DOHH2 (cell line): ENCODE measurements around the gene DCBLD2.

Experiments used
- H3F3A ChIP-seq: fragments of 200-600 bp; sonication (generic), shearing (Covaris generic); 2 replicates; pipeline ENCODE4 v1.6.0; 2016; ENCODE audit warnings: antibody characterized with exemption, mild to moderate bottlenecking; ENCODE audit not compliant: control insufficient read depth, insufficient read depth
- H3K27ac ChIP-seq: fragments of 200-600 bp; sonication (generic); 2 replicates; pipeline ENCODE4 v1.5.1; 2014; ENCODE audit warnings: low read depth, mild to moderate bottlenecking, low read length, moderate library complexity
- H3K27me3 ChIP-seq: fragments of 200-600 bp; sonication (generic); 2 replicates; pipeline ENCODE4 v1.6.1; 2014; ENCODE audit warnings: mild to moderate bottlenecking, low read length, mixed read lengths; ENCODE audit not compliant: control insufficient read depth
- H3K36me3 ChIP-seq: fragments of 200-600 bp; sonication (generic); 2 replicates; pipeline ENCODE4 v1.6.1; 2014; ENCODE audit warnings: mild to moderate bottlenecking, low read length, moderate library complexity, mixed read lengths; ENCODE audit not compliant: control insufficient read depth
- H3K4me1 ChIP-seq: fragments of 200-600 bp; sonication (generic); 2 replicates; pipeline ENCODE4 v1.6.1; 2014; ENCODE audit warnings: mild to moderate bottlenecking, low read length, mixed read lengths; ENCODE audit not compliant: control insufficient read depth
- H3K4me2 ChIP-seq: fragments of 200-600 bp; sonication (generic); 2 replicates; pipeline ENCODE4 v1.6.0; 2014; ENCODE audit warnings: mild to moderate bottlenecking, low read length, moderate library complexity
- H3K4me3 ChIP-seq: fragments of 200-600 bp; sonication (generic); 2 replicates; pipeline ENCODE4 v1.5.1; 2014; ENCODE audit warnings: mild to moderate bottlenecking, low read length, mixed read lengths
- H3K79me2 ChIP-seq: fragments of 200-600 bp; sonication (generic); 2 replicates; pipeline ENCODE4 v1.6.1; 2014; ENCODE audit warnings: mild to moderate bottlenecking, low read length, mixed read lengths; ENCODE audit not compliant: control insufficient read depth
- H3K9me2 ChIP-seq: fragments of 200-600 bp; sonication (generic); replicated peaks from 2 replicates; pipeline ENCODE4 v1.6.1; 2014; ENCODE audit warnings: mild to moderate bottlenecking, low read length, mixed read lengths; ENCODE audit not compliant: control insufficient read depth
- H3K9me3 ChIP-seq: fragments of 200-600 bp; sonication (generic); 2 replicates; pipeline ENCODE4 v1.6.1; 2014; ENCODE audit warnings: antibody characterized with exemption, low read length, mixed read lengths; ENCODE audit not compliant: control insufficient read depth, insufficient read depth
- H4K20me1 ChIP-seq: fragments of 200-600 bp; sonication (generic); 2 replicates; pipeline ENCODE4 v1.6.0; 2014; ENCODE audit warnings: low read depth, mild to moderate bottlenecking, antibody characterized with exemption, low read length, moderate library complexity; ENCODE audit not compliant: control insufficient read depth, insufficient read depth
- CTCF ChIP-seq: fragments of 200-600 bp; sonication (generic); IDR thresholded peaks from one replicate; pipeline ENCODE4 v1.5.1; 2014; ENCODE audit warnings: antibody characterized with exemption, mild to moderate bottlenecking, low read depth, low read length; ENCODE audit not compliant: poor library complexity, severe bottlenecking
- EZH2phosphoT487 ChIP-seq: fragments of 200-600 bp; sonication (generic); IDR thresholded peaks from 2 replicates; pipeline ENCODE4 v1.6.1; 2017; ENCODE audit warnings: borderline replicate concordance, mild to moderate bottlenecking, antibody characterized with exemption, low read length, moderate library complexity, mixed read lengths

Gene DCBLD2

DNA sequence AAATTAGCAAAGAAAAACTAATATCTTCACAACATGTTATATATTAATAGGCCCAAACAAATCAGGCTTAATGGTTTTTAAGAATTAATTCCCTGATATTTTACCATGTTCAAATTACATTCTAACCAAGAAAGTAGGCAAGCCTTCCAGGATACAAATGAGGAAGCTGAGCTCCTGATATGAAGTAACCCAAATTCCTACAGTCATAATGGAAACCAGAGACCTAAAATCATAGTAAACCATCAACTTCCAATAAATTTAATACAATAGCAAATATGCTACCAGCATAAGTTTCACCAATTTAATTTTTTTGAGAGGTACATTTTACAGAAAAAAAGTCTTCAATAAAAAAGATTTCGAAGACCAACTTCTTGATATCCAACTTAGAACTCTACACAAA is 3.8 kb downstream of the DCBLD2 start:
- Histone ChIP-seq H3K4me1 (peaks cover 24% of the 10 kb centered on the region), H3F3A (no peaks in the 10 kb centered on the region), H3K36me3 (no peaks in the 10 kb centered on the region), H3K4me2 (no peak overlapping the region), H3K9me2 (no peaks in the 10 kb centered on the region), H4K20me1 (0 out of 2 replicates have a peak, but pooled peaks cover 3% of the 10 kb centered on the region), H3K79me2 (peaks cover 70% of the 10 kb centered on the region), H3K27ac (no peak overlapping the region), H3K9me3 (no peaks in the 10 kb centered on the region), H3K4me3 (no peak overlapping the region), H3K27me3 (no peaks in the 10 kb centered on the region)
- TF ChIP-seq CTCF (no peak), EZH2phosphoT487 (no peak)

DNA sequence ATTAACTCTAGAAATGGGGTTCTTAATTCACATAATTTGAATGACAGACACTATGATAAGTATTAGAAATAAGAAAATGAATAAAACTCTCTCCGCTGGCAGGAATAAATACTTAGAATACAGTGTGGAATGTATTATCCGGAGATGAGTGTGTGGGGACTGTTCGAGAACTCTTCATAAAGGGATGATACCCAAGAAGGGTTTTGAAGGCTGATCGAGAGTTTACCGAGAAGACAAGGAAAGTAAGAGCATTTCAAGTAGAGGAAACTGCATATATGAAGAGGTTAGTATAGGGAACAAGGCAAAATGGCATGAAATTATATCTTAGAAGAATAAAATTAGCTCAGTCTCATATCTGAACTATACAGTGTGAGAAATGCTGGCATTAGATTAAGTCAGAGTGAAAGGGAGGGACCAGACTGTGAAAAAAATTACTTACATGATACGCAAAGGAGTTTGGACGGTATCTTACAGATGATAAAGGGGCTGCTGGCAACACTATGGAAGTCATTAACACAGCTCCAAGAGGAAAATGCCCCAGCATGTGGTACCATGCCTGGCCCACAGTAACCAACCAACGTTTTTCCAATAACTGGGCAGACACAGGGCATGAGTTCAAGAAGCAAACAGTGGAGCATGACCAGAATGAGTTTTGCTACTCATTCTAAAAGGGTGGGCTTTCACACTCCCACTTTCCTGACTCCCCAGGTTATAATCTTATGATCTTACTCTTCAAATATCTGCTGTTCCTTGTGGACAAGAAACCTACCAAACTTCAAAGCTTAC is 6.5 kb downstream of the DCBLD2 start:
- Histone ChIP-seq H3K36me3 (no peaks in the 10 kb centered on the region; the same call in 1 of the 2 replicates), H3K9me3 (no peaks in the 10 kb centered on the region), H3K27ac (no peak overlapping the region), H3K27me3 (no peaks in the 10 kb centered on the region), H3K79me2 (peaks cover 76% of the 10 kb centered on the region), H3K4me2 (no peak overlapping the region), H4K20me1 (0 out of 2 replicates have a peak, but pooled peaks cover 3% of the 10 kb centered on the region), H3K9me2 (no peaks in the 10 kb centered on the region), H3K4me1 (peaks cover 10% of the 10 kb centered on the region), H3F3A (no peaks in the 10 kb centered on the region), H3K4me3 (no peak overlapping the region)
- TF ChIP-seq EZH2phosphoT487 (no peak), CTCF (no peak)

GRCh38 chr3:98893740-98894139 is 7.8 kb downstream of the DCBLD2 start:
- Histone ChIP-seq H3K27ac (no peak overlapping the region), H3K36me3 (no peaks in the 10 kb centered on the region; the same call in 1 of the 2 replicates), H3F3A (no peaks in the 10 kb centered on the region), H3K4me3 (no peak overlapping the region), H3K27me3 (no peaks in the 10 kb centered on the region), H3K4me1 (peaks cover 4% of the 10 kb centered on the region), H3K9me2 (no peaks in the 10 kb centered on the region), H4K20me1 (0 out of 2 replicates have a peak, but pooled peaks cover 3% of the 10 kb centered on the region), H3K4me2 (no peak overlapping the region), H3K79me2 (peaks cover 75% of the 10 kb centered on the region), H3K9me3 (no peaks in the 10 kb centered on the region)
- no peak for TF ChIP-seq EZH2phosphoT487
- TF ChIP-seq CTCF, result no peak
